K562 (cell line): ENCODE results near the gene CGREF1. TPM values are rescaled to one million over a fixed set of nuclear protein-coding genes. Genes with fewer than 3 reads are reported as not detected.

Experiments used
- ATAC-seq: fragments of 200-7000 bp; cut with Tn5 transposase; 3 replicates; pipeline ENCODE4 v1.9.1; 2020; ENCODE audit warnings: moderate library complexity
- BruUV-seq: library from RNA; stranded (reverse); fragments of 400-500 nt; replicated peaks from 2 replicates; lab custom pipeline; 2021; lab: Mats Ljungman, UMichigan
- CTCF ChIA-PET: fragments of 300-600 bp; formaldehyde crosslinking; extraction: SDS; loops from one replicate; lab custom pipeline; 2021; ENCODE audit warnings: low intra/inter-chr PET ratio; lab: Yijun Ruan, JAX
- POLR2A ChIA-PET: fragments of 300-600, 350-650 bp; sonication (Branson Sonifier 250); formaldehyde crosslinking; extraction: SDS; loops from one replicate; lab custom pipeline; 2021; ENCODE audit warnings: antibody characterized with exemption, inconsistent platforms; lab: Yijun Ruan, JAX
- DNase-seq, 4 experiments: peaks; one replicate each; pipeline versions ENCODE4 v3.0.0 to v3.0.0-alpha.2; 2011 to 2018; ENCODE audit warnings: low spot score in 3 of 4, mixed read lengths in 3 of 4; ENCODE audit errors: extremely low read depth in 1 of 4
- FAIRE-seq: peaks from 2 replicates; lab custom pipeline; 2011; peaks lifted over from hg19 to GRCh38; lab: Jason Lieb, UNC
- H2AFZ ChIP-seq: 2 replicates; pipeline ENCODE4 v1.6.0; 2011; ENCODE audit warnings: low read depth, low read length, control low read depth, inconsistent platforms
- H3K27ac ChIP-seq: fragments of 200-600 bp; 3 replicates; pipeline ENCODE4 v1.8.0; 2011; ENCODE audit warnings: low read depth, mild to moderate bottlenecking, control low read depth, inconsistent platforms, low read length, moderate library complexity, mixed read lengths; ENCODE audit errors: extremely low read depth
- H3K27me3 ChIP-seq, 2 experiments: fragments of 300-600 bp in 1 of 2; 2 replicates in 1 of 2; 3 replicates in 1 of 2; pipeline versions ENCODE4 v1.6.0 to v1.8.0; 2011; ENCODE audit warnings: inconsistent platforms in 2 of 2, low read length in 2 of 2, mild to moderate bottlenecking in 1 of 2, mixed read lengths in 1 of 2, moderate library complexity in 1 of 2; ENCODE audit not compliant: control insufficient read depth in 2 of 2, insufficient read depth in 2 of 2
- H3K36me3 ChIP-seq: fragments of 300-600 bp; 3 replicates; pipeline ENCODE4 v1.8.0; 2011; ENCODE audit warnings: mild to moderate bottlenecking, low read length, inconsistent platforms; ENCODE audit not compliant: control insufficient read depth, insufficient read depth
- H3K4me1 ChIP-seq, 2 experiments: fragments of 200-600 bp in 1 of 2; replicated peaks in 1 of 2; 2 replicates in 1 of 2; 3 replicates in 1 of 2; pipeline versions ENCODE4 v1.5.1 to v1.8.0; 2011; ENCODE audit warnings: inconsistent platforms in 2 of 2, low read length in 2 of 2, mild to moderate bottlenecking in 1 of 2, mixed read lengths in 1 of 2, moderate library complexity in 1 of 2; ENCODE audit not compliant: control insufficient read depth in 2 of 2, insufficient read depth in 2 of 2
- H3K4me2 ChIP-seq: 2 replicates; pipeline ENCODE4 v1.6.1; 2011; ENCODE audit warnings: low read length, control low read depth, inconsistent platforms, mixed read lengths; ENCODE audit not compliant: insufficient read depth
- H3K4me3 ChIP-seq: fragments of 200-600 bp; sonication (generic), shearing (Covaris generic); 2 replicates; pipeline ENCODE4 v1.5.1; 2016; ENCODE audit warnings: control low read depth, inconsistent platforms
- H3K79me2 ChIP-seq: fragments of 200-600 bp; 3 replicates; pipeline ENCODE4 v1.8.0; 2011; ENCODE audit warnings: low read length, inconsistent platforms; ENCODE audit not compliant: control insufficient read depth, insufficient read depth
- H3K9ac ChIP-seq, 2 experiments: 2 replicates each; pipeline versions ENCODE4 v1.6.0 to v1.6.1; 2011; ENCODE audit warnings: low read depth in 2 of 2, low read length in 2 of 2, control low read depth in 1 of 2, inconsistent platforms in 1 of 2, mild to moderate bottlenecking in 1 of 2, mixed read lengths in 1 of 2; ENCODE audit not compliant: insufficient read depth in 1 of 2
- H3K9me1 ChIP-seq: one replicate; pipeline ENCODE4 v1.6.0; 2011; ENCODE audit warnings: inconsistent platforms, mild to moderate bottlenecking, low read length, moderate library complexity; ENCODE audit not compliant: control insufficient read depth, insufficient read depth
- H3K9me3 ChIP-seq: replicated peaks from 2 replicates; pipeline ENCODE4 v1.5.1; 2011; ENCODE audit warnings: low read depth, low read length, inconsistent platforms; ENCODE audit not compliant: control insufficient read depth, insufficient read depth
- H4K20me1 ChIP-seq: replicated peaks from 2 replicates; pipeline ENCODE4 v1.6.1; 2011; ENCODE audit warnings: low read length, inconsistent platforms, mixed read lengths; ENCODE audit not compliant: control insufficient read depth, insufficient read depth
- ASH1L ChIP-seq: fragments of 450-650 bp; IDR thresholded peaks from 2 replicates; pipeline ENCODE4 v1.6.1; 2018; ENCODE audit warnings: borderline replicate concordance, mild to moderate bottlenecking, low read depth; ENCODE audit not compliant: partially characterized antibody
- CEBPB ChIP-seq: fragments of 450-650 bp; IDR thresholded peaks from 2 replicates; pipeline ENCODE4 v1.6.1; 2016; ENCODE audit warnings: missing genetic modification characterization, missing compliant biosample characterization
- CTCF ChIP-seq, 3 experiments: IDR thresholded peaks in 2 of 3; conservative IDR thresholded peaks in 1 of 3; 2 replicates each; pipeline ENCODE4 v1.5.1; 2011 to 2012; ENCODE audit warnings: low read length in 3 of 3, mild to moderate bottlenecking in 3 of 3, control low read depth in 2 of 3, improper control_type of control experiment in 1 of 3, inconsistent platforms in 1 of 3, low read depth in 1 of 3, mixed read lengths in 1 of 3, moderate library complexity in 1 of 3; ENCODE audit not compliant: insufficient read depth in 2 of 3
- POLR3G ChIP-seq: IDR thresholded peaks from 2 replicates; pipeline ENCODE4 v1.6.1; 2011; ENCODE audit not compliant: insufficient read length, insufficient replicate concordance; ENCODE audit errors: extremely low read depth
- REST ChIP-seq, 2 experiments: fragments of 450-650 bp; formaldehyde crosslinking in 1 of 2; IDR thresholded peaks; 2 replicates each; pipeline versions ENCODE4 v1.4.0 to v1.6.1; 2014 to 2020; ENCODE audit warnings: mild to moderate bottlenecking in 2 of 2, borderline replicate concordance in 1 of 2, low read depth in 1 of 2
- STAT5A ChIP-seq: IDR thresholded peaks from 2 replicates; pipeline ENCODE4 v1.6.1; 2012; ENCODE audit warnings: low read length, inconsistent platforms, borderline replicate concordance
- ZNF197 ChIP-seq: fragments of 200-800 bp; sonication (Bioruptor generic); IDR thresholded peaks from 2 replicates; pipeline ENCODE4 v1.6.1; 2016; ENCODE audit warnings: low read depth, missing genetic modification characterization, missing compliant biosample characterization
- WGBS: fragments of 100-300 bp; shearing (Covaris generic); methylation state at CpG from one replicate; pipeline ENCODE4 v1.1.6; 2016; ENCODE audit warnings: low coverage, mixed read lengths; ENCODE audit not compliant: insufficient coverage; ENCODE audit errors: missing lambda C conversion rate; 5-methylcytosine and 5-hydroxymethylcytosine counted together
- in situ Hi-C: fragments of 300-500 bp; cut with MboI; formaldehyde crosslinking; loops from 4 replicates; pipeline ENCODE4 v1.15.0; 2018; ENCODE audit warnings: inconsistent platforms, mixed read lengths
- intact Hi-C: fragments of 100-400 bp; cut with micrococcal nuclease; formaldehyde crosslinking; loops from 2 replicates; pipeline ENCODE4 v1.14.2; 2022
- polyA plus RNA-seq, 8 experiments: library from polyadenylated mRNA; depleted of rRNA in 4 of 8; stranded (reverse) in 5 of 8; unstranded in 3 of 8; fragments of >200 nt; fragmentation: Nextera tagmentation in 2 of 8; fragmentation: Illumina TruSeq in 1 of 8; extraction: Ambion mirVana in 2 of 8; extraction: Trizol in 1 of 8; gene quantifications; 2 replicates each; pipeline versions ENCODE4 v1.2.1 to v1.2.3, GENCODE V29; 2011 to 2014; ENCODE audit warnings: inconsistent platforms in 1 of 8, missing spikeins in 1 of 8
- total RNA-seq, 7 experiments: library from RNA; depleted of rRNA in 6 of 7; stranded (reverse); fragments of >200 nt in 6 of 7; fragmentation: Illumina TruSeq in 2 of 7; extraction: Trizol in 2 of 7; gene quantifications; 2 replicates each; pipeline versions ENCODE4 v1.2.1 to v1.2.3, GENCODE V29; 2011 to 2021; ENCODE audit warnings: low replicate concordance in 1 of 7

Gene CGREF1
- total and polyA plus RNA-seq, 9 of the 15 experiments (the other 6 are each of a cell fraction or from before 2014, with no cell fraction given), result 0.07 to 0.50 (median 0.37) TPM

GRCh38 chr2:27152796-27153464 is 34.0 kb upstream of the CGREF1 start (continued):
- TF ChIP-seq ZNF197 (no peak), ASH1L (no peak), CEBPB (tag) (no peak), STAT5A (no peak), POLR3G (no peak)
- TF ChIP-seq, all 486 proteins: peak for 0

- Histone ChIP-seq H3K79me2 (no peaks in the 10 kb centered on the region), H3K36me3 (no peaks in the 10 kb centered on the region), H3K9me1 (no peaks in the 10 kb centered on the region), H3K9ac (0 out of 4 replicates have a peak overlapping the region, but pooled peaks of 1 of the 2 experiments have one; percentile 7), H3K27ac (no peak overlapping the region), H3K4me3 (no peak overlapping the region), H3K4me1 (peaks cover 0 to 15% of the 10 kb centered on the region in 2 experiments; a peak in 2 of 5 replicates), H3K4me2 (no peak overlapping the region), H3K27me3 (peaks cover 0 to 15% of the 10 kb centered on the region in 2 experiments; a peak in 2 of 5 replicates), H2AFZ (no peak overlapping the region), H4K20me1 (no peaks in the 10 kb centered on the region), H3K9me3 (no peaks in the 10 kb centered on the region)
- ATAC-seq, result peak; percentile 77
- peak in 3 of 4 experiments; percentile 24 to 47 (median 35) for DNase-seq
- WGBS, result 12% methylated on average over 8 of the region's 8 CpGs
- BruUV-seq, result no TSS peak
- no peak for FAIRE-seq
- ChIA-PET CTCF (interaction anchor here (1.0 kb wide), 2 partner anchors 39 to 151 kb away, joined by 3 read pairs; no protein-coding TSS in a partner anchor), POLR2A (interaction anchor here (0.5 to 1.6 kb wide), 6 partner anchors 9 to 60 kb away, joined by 3 to 6 read pairs (median 4); partner anchors contain the start of genes ATRAID, PRR30 and SLC5A6)
- in situ Hi-C loops (no loop called here), intact Hi-C loops (no loop called here)
- TF ChIP-seq CTCF (IDR thresholded peaks at IDR 0.05 in 2 of 3, conservative IDR thresholded peaks at IDR 0.05 in 1 of 3; ENCODE audit: insufficient read depth in 2 of 3, low read depth in 1 of 3, low read length in 3 of 3) (peak in 2 of 3 experiments; percentile 11 to 36; a peak in 2 of 6 replicates), REST (IDR thresholded peaks at IDR 0.05; ENCODE audit: borderline replicate concordance) (peak; percentile 28; the same call in 1 of the 2 replicates), REST (CRISPR knock-in tag; IDR thresholded peaks at IDR 0.05; ENCODE audit: low read depth) (no peak)
Measured at GRCh38 chr2:27152102-27152795, 33.3 kb upstream of the CGREF1 start.
